ENCODE measurements around the gene CYP2D6.

DNA sequence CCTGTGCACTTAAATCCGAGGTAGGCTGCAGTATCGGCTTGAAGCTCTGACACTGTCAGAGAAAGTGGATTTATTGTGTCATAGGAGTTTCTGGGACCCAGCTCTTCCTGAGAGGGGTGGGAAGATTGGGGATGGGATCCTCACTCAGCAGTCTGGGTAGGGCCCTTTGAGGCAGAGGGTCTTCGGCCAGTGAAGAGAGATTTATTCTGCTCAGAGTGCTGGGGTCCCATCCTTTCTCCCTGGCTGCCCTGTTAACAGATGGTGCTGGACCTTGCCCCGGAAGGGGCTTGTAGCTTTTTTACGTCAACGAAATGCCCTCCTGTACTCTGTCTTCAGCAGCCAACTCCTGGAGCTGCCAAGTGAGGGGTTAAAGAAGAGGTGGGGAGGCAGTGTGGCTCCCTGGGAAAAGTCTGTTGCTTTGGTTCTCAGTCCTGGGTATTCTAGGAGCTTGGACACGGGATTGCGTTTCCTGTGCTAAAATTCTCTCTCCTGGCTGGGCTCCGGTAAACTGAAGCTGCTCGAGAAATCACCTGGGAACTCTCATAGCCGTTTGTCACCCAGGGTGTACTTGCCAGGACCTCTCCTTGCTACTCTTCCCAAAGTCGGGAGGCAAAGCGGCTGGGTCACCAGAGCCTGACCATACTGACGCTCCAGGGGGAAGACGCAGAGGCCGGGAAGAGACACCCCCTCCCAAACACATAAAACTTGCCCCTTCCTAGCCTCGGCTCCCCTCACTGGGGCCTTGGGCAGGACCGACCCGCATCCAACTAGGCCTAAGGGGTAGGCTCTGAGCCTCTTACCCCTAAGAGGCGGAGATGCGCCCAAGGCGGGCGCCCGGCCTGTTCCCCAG is 51.9 kb downstream of the CYP2D6 start:
- TF ChIP-seq GATA2 (IDR thresholded peaks at IDR 0.05; ENCODE audit: low read depth, low read length) (no peak), GATA3 (IDR thresholded peaks at IDR 0.05; ENCODE audit: low read depth, low read length) (no peak)
